Melanocyte of skin (primary cell): ENCODE data around the gene ADAT2. TPM values are rescaled to one million over a fixed set of nuclear protein-coding genes. Genes with fewer than 3 reads are reported as not detected.

ENCODE experiments used
- small RNA-seq, 2 donors: library from RNA; depleted of rRNA; stranded (forward); fragments of <200 nt; gene quantifications; one replicate each; pipeline ENCODE3, GENCODE V24; 2012
- total RNA-seq, 2 donors: library from RNA; depleted of rRNA; stranded (reverse); fragments of >200 nt; gene quantifications; 2 replicates each; pipeline ENCODE4 v1.2.3, GENCODE V29; 2012

Gene ADAT2
- 1 to 10 TPM; 6.5 to 6.7 TPM for total RNA-seq

DNA sequence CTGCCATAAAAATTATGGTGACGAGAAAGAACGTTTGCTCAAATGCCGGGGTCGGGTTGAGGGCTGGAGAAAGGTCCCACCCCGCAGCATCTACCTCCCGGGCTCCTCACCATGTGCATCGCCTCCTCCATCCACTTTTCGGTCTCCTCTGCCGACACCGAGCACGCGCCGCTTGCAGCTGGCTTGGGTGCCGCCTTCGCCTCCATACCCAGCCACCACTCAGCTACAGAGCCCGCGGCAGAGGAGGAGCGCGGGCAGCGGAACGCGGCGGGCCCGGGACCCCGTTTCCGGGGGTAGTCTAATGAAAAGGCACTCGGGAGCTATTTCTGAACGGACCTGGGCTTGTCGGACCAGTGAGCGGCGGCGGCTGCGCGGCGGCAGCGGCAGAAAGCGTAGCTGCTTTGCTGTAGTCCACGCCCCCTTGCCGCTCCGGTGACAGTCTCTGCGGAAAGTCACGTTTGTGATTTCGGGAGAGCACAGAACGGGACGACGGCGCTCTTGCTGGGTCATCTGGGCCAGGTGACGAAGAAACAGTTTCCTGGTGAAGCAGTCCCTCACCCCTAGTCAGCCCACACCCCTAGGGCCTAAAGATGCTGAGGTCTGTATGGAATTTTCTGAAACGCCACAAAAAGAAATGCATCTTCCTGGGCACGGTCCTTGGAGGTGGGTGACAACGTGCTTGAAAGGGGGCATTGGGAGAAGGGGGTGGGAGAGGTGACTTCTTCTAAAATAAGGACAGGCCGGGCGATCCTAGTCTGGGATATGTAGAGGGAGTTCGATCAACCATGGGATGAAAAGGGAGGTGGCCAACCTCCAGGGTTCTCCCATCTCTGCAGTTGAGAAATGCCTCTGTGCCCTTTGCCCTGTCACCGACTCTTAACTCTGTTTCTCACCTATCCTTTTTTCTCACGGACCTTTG, at the start of gene ADAT2, which contains the start of gene PEX3:
TSS of gene ADAT2 (minus strand) at position 243 of the 919 bp plus-strand sequence. CDS start at position 206, 37 bp downstream.
TSS of gene PEX3 (plus strand) at position 353 of the 919 bp plus-strand sequence. CDS start at position 591, 238 bp downstream.

Small RNA genes within 50 kb of the gene (small RNA-seq; reads per million reads assigned to genes)
- 0.51 to 1.0 reads per million in 2 donors for gene RNA5SP221

Other genes with a start within 250 kb of the ADAT2 start
- gene PEX3, start 110 bp upstream of the ADAT2 start, total RNA-seq = 10 to 100 TPM; 18.2 to 26.3 TPM
- 10 to 100 TPM; 34.0 to 34.4 TPM for gene FUCA2, start 61.0 kb upstream of the ADAT2 start, total RNA-seq
- 10 to 100 TPM; 19.6 to 24.1 TPM for gene PHACTR2, start 227.3 kb upstream of the ADAT2 start, total RNA-seq